GM15510 (cell line): ENCODE measurements around the gene PPP1R3C.

ENCODE experiments used
- POLR2A ChIP-seq: IDR thresholded peaks from 3 replicates; pipeline ENCODE4 v1.6.1; 2011; ENCODE audit warnings: borderline replicate concordance; ENCODE audit not compliant: insufficient read length; ENCODE audit errors: extremely low read depth

PPP1R3C gene

DNA sequence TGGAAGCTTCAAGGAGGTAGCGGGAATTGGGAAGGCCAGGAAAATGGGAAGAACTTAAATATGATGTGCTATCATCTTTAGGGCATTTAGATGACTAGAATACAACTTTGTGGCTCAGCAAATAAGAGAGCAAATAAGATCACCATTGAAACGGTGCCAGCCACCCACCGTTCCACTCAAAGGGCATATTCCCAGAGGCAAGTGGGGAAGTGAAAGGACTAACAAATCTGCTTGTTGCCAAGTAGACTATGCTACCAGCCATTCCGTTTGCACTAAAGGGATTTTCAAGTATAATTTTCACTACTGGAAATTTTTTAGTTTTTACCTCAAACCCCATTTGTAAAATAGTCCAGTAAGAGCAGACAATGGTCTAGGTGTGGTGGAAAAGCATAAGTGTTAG lies 4.0 kb upstream of the PPP1R3C start:
- TF ChIP-seq POLR2A: no peak

DNA sequence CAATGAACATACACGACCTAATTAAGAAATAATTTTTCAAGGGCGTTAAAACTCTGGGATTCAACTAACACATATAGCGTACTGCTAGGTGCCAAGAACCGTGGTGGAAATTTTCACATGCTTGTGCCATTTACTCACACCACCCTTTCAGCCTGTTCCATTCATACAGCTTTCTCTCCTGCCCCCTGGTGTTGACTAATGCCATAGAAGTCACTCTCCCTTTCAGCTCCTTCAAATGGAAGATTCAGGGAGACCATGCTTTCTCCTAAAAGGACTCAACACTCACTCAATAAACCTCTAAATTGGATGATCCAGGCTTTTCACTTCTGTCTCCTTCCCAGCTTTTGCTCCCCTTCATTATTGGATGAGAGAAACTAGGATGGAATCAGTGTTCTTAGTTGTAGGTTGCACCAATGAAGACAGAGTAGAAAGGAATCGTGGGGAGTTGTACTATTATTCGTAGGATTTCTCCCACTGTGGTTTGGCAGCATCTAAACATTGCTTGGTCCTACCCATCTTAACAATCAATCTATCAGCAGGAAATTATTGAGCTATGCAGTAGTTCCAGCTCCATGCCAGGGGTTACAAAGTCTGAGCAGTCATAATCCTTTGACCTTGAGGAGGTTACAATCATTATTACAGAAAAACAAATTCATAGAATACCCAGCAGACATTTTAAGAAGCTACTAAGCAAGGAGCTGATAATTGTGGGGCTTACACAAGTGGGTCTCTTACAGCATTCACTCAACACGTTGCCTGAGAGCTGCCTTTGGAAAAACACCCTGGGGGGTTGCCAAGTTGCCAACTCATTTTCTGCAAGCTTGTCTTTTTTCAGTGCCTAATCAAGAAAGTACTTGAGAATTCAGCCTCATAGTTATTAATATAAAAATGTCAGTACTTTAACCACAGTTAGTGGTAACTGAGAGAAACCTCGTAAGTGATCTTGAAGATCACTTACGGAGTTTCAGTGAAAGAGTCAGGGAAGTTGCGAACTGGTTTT lies 2.8 kb upstream of the PPP1R3C start:
- TF ChIP-seq POLR2A: no peak

DNA sequence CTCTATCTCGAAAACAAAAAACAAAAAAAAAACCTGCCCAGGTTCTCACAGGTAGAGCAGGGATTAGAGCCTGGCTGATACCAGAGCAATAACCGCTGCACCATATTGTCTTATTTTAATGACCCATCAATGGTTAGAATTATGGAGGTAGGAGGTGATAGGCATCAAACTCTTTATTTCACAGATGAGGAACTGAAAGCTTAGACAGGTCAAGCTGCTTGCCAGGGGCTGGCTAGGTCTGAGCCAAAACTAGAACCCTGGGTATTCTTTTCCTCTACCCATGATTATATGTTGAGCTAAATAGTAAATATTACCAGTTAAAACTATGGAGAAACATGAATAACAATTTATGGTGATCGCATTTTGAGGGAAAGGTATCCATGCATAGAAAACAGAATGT lies 2.0 kb upstream of the PPP1R3C start:
- no peak for TF ChIP-seq POLR2A

DNA sequence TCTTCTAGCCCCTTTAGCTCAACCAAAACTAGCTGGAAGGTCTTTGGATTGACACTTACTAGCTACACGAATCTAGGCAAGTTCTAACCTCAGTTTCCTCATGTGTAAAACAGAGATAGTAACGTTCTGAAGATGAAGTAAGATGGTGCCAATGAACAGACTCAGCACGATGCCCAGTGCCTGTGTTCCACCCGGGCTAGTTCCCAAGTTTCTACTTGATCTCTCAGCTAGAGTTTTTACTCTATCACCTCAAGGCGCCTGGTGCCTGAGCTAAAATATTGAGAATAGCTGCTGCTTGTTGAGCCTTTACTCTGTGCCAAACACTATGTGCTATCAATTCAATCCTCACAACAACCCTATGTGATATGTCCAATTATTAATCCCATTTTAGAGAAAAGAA lies 1.4 kb upstream of the PPP1R3C start:
- TF ChIP-seq POLR2A: no peak

DNA sequence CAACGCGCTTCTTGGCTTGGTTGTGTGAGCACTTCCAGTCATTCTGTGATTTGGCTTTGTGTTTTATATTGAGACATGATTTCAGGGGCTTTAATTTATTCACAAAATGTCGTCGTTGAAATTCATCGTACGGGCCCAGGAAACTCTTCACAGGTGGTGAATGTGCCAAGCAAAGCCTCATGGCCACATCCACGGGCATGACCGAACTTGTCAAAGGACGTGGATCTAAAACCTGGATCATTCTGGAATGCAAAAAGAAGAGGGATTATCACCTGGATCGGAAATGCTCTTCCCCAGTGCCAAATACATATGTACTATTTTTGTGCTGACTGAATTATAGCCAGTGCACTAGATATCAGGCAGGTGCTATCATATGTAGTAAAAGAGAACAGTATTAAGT lies 2.2 kb downstream of the PPP1R3C start:
- no peak for TF ChIP-seq POLR2A

DNA sequence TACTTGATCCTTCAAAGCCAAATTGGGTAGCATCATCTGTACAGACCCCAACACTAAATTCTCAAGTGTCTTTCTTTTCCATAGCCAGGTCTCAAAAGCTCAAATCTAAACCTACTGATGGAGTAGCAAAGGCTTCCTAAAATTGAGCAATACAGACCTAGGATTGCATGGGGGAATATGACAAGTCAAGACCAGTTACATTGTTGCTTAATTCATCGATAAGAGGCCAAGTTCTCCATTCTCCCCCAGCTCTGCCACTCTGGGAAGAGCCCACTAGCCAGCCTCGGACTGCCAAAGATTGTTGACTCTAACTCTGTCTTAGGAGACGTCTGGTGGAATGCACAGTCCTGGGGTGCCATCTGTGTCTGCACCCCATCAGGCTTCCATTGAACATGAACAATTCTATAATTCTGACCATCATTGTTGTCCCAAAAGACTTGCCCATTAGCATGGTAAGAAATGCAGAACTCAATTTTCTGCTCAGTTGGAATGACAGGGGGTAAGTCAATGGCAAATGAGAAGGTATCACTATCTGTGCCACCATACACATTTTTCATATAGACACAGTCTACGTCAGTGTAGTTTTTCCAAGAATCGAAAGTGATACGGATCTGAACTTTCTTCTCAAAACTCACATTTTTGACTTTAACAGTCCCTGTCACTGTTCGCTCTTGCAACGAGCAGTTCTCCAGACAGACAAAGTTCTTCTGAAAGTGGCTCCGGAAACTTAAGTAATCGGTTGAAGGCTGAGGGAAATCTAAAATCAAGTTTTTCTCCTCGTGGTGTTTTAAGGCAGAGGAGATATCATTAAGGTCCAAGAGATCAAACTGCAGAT lies 2.9 kb downstream of the PPP1R3C start:
- TF ChIP-seq POLR2A: no peak

DNA sequence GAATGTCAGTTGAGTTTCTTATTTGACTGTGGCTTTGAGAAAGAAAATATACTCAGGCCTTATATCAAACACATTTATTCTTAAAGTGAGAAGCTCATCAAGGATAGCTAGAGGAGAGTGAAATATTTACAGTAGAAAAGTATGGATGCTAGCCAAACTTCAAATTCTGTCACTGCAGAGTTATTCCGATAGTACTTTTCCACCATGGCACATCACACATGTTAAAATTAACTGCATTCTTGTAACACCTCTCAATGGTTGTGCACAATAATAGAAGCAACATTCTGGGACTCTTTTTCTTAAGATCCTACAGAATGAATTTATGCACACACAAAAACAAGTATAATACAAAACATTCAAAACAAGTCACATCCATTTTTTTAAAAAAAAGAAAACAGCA lies 4.5 kb downstream of the PPP1R3C start:
- no peak for TF ChIP-seq POLR2A

DNA sequence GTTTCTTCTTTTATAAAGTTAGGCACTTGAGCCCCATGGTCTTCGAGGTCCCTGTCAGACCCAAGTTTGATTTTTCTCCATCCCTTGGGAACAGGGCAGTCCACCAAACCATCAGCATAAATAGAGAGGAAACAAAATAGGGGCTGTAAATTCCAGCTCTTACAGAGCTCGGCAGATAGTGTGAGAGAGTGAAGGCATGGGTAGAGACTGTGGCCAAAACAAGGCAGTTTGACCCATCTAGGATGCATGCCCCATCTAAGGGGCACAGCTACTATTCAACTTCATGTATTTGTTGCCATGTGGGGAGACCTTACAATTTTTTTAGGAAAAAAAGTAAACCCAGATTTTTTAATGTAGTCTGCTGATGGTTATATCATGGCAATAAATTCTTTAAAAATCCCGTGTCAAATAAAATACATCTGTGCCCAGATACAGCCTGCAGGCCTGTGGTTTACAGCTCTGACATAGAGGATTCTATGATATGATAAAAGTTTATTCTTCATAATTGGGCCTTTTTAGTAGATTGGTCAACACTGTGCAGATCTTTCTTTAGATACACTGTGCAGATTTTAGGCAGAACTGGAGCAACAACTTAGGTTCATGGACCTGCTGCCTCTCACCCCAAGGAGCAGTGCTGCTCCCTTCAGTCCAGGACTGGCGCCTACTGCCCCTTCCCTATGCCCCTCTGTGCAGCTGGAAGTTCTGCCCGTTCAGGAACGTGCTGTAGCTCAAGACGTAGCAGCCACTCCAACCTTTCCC lies 5.3 kb downstream of the PPP1R3C start:
- no peak for TF ChIP-seq POLR2A

DNA sequence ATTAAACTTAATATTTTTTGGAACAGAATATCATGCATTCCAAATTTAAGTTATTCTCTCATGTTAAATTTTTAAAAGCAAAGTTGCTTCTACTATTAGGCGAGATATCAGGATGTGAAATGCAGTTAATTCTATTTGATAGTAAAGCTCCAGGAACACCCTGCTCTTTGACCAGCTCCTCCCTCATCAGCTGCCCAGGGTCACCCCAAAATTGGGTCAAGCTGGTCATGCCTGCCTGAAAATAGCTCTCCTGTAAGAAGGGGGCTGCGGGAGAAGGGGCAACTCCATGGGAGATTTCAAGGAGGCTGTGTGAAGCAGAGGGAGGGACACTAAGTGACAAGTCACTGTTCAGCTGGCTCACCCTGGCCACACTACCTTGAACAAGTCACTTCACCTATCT lies 5.9 kb downstream of the PPP1R3C start:
- TF ChIP-seq POLR2A: no peak

DNA sequence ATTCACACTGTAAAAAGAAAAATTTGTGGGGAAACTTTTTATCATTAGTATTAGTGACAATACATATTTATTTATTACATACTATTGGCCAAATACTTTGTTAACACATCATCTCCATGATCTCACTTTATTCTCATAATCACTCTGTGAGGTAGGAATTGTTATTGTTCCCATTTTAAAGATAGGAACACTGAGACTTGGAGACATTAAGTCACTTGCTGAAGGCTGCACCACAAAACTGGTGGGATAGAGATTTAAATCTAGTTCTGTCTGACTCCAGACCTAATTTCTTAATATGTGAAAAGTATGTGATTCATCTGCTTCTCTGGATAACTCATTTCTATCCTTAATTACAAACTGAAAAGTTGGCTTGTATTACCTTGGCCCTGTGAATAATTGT lies 8.2 kb downstream of the PPP1R3C start:
- no peak for TF ChIP-seq POLR2A

DNA sequence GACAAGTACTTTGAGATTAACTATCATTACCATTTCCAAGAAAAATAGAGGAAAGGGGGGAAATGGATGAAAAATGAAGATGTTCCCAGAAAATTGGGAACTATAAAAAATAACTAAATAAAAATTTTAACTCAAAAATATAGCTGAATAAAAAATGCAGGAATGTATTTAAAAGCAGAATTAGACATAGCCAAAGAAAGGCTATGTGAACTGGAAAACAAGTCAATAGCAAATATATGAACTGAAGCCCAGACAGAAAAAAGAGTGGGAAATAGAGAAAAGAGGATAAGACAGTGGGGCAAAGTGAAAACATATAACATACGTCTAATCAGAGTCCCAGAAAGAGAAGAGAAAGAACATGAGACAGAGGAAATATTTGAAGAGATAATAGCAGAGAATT lies 10.3 kb downstream of the PPP1R3C start:
- TF ChIP-seq POLR2A: no peak

DNA sequence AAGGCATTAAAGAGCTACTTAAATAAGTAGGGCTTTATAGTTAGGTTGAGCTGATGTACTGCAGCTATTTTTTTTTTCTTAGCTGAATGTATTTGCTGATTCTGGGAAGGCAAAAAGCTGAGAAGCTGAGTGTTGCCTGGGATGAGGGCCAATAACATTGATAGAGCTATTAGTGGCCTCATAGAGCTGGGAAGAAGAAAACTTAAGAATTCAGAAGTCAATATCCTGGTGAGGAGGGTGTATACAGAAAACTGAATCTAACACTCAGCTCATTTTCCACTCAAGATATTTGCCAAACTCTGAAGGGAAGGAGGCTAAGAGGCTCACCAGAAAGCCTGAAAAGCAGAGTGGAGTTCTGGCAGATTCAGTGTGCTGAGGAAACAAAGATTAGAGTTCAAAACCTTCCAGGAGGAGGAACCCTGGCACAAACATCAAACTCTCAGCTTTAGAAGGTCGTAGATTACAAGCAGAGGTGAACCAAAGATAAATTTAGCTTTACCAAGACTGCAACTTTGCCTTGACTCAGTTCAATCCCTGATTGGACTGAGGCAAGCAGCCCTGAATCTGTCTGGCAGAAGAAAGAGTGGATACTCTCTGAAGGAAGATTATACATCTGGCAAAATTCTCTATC lies 11.3 kb downstream of the PPP1R3C start:
- TF ChIP-seq POLR2A: no peak

DNA sequence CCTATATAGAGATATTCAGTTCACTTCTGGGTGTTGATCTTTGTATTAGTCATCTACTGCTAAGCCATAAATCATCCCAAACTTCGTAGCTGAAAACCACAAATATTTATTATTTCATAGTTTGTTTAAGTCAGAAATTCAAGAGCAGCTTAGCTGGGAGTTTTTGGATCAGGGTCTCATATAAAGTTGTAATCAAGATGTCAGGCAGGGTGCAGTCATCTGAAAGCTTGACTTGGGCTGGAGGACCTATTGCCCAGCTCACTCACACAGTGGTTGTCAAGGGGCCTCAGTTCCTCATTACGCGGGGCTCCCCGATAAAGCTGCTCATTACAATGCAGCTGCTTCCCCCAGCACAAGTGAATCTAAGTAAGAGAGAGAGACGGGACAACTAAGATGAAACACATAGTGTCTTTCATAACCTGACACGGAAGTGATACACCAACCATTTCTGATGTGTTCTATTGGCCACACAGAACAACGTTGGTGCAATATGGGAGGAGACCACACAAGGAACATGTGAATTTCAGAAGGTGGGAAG lies 15.7 kb downstream of the PPP1R3C start:
- TF ChIP-seq POLR2A: no peak

DNA sequence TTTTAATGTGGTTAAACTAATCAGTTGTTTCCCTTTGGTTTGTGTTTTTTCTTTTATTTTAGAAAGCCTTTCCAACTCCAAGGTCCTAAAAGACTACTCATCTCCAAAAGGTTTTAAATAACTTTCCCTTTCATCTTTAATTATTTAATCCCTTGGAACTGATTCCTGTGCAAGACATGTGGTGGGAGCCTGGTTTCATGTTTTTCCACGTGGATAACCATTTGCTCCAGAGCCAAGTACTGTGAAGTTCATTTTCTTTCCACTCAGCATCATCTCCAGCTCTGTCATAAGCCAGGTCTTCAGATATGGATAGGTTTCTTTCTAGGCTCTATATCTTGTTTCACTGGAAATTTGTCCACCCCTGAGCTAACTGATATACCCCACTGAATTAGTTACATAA lies 16.7 kb downstream of the PPP1R3C start:
- no peak for TF ChIP-seq POLR2A
